ENCODE measurements around the gene MYD88. TPM values are rescaled to one million over a fixed set of nuclear protein-coding genes. Genes with fewer than 3 reads are reported as not detected.

Gene MYD88
- total and polyA plus RNA-seq, 9 of the 15 experiments (the other 6 are each of a cell fraction or from before 2014, with no cell fraction given), result 3.2 to 47.3 (median 27.6) TPM

DNA sequence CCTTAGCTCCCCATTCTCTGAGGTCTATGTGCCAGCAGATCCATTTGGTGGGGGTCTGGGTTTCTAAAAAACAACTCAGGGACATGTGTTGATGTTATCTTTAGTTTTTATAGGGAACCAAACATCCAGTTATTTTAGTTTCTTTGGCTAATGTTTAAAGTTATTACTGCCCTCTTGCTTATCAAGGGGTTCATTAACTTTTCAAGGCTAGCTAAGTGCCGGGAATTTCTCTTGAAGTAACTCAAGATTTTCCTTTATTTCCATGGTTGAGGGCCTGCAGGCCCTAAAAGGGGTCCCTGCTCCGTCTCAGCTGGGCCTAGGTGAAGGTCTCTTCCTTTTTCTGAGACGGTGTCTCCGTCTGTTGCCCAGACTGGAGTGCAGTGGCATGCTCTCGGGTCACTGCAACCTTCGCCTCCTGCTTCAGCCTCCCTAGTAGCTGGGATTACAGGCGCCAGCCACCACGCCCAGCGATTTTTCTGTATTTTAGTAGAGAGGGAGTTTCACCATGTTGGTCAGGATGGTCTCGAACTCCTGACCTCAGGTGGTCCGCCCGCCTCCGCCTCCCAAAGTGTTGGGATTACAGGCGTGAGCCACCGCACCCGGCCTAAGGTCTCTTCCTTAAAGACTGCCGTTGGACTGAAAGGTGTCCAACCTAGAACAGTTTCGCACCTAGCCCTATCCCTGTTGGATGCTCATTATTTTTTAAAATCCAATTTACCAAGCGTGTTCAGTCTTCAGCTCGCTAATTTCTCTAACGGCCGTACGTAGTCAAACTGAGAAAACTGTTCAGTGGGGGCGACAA lies 25.6 kb downstream of the MYD88 start (continued):
- TF ChIP-seq NEUROD1 (IDR thresholded peaks at IDR 0.05; ENCODE audit: borderline replicate concordance, low read depth, low read length, partially characterized antibody) (peak; percentile 19), CHD4 (IDR thresholded peaks at IDR 0.05; ENCODE audit: insufficient read depth, insufficient replicate concordance, low read depth, low read length, poor library complexity, severe bottlenecking) (no peak), FOXK1 (CRISPR knock-in tag; IDR thresholded peaks at IDR 0.05; ENCODE audit: borderline replicate concordance) (0 out of 2 replicates have a peak, but pooled peaks have one; percentile 75), PURB (CRISPR knock-in tag; IDR thresholded peaks at IDR 0.05; ENCODE audit: low read depth) (no peak), NCOR1 (IDR thresholded peaks at IDR 0.05) (no peak), MIER1 (IDR thresholded peaks at IDR 0.05; ENCODE audit: low read depth) (no peak), ATF6 (CRISPR knock-in tag; IDR thresholded peaks at IDR 0.05) (0 out of 2 replicates have a peak, but pooled peaks have one; percentile 9), SREBF2 (CRISPR knock-in tag; IDR thresholded peaks at IDR 0.05) (no peak), JUND (IDR thresholded peaks at IDR 0.05; ENCODE audit: borderline replicate concordance, low read depth, low read length) (no peak), JUND (tag; IDR thresholded peaks at IDR 0.05; ENCODE audit: borderline replicate concordance, low read depth, low read length) (peak; percentile 36; the same call in 1 of the 3 replicates), RNF2 (IDR thresholded peaks at IDR 0.05) (no peak), RFX7 (CRISPR knock-in tag; IDR thresholded peaks at IDR 0.05) (no peak), ZNF143 (CRISPR knock-in tag; IDR thresholded peaks at IDR 0.05) (no peak), PHF20 (IDR thresholded peaks at IDR 0.05; ENCODE audit: partially characterized antibody) (peak; percentile 8), DPF2 (IDR thresholded peaks at IDR 0.05) (0 out of 2 replicates have a peak, but pooled peaks have one; percentile 12), SMAD2 (IDR thresholded peaks at IDR 0.05; ENCODE audit: low read depth, low read length) (no peak), FOXJ2 (tag; IDR thresholded peaks at IDR 0.05) (no peak), GATA2 (CRISPR knock-in tag; IDR thresholded peaks at IDR 0.05) (0 out of 2 replicates have a peak, but pooled peaks have one; percentile 13)
- TF ChIP-seq, protein P1, sequence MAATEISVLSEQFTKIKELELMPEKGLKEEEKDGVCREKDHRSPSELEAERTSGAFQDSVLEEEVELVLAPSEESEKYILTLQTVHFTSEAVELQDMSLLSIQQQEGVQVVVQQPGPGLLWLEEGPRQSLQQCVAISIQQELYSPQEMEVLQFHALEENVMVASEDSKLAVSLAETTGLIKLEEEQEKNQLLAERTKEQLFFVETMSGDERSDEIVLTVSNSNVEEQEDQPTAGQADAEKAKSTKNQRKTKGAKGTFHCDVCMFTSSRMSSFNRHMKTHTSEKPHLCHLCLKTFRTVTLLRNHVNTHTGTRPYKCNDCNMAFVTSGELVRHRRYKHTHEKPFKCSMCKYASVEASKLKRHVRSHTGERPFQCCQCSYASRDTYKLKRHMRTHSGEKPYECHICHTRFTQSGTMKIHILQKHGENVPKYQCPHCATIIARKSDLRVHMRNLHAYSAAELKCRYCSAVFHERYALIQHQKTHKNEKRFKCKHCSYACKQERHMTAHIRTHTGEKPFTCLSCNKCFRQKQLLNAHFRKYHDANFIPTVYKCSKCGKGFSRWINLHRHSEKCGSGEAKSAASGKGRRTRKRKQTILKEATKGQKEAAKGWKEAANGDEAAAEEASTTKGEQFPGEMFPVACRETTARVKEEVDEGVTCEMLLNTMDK (IDR thresholded peaks at IDR 0.05; ENCODE audit: borderline replicate concordance, insufficient read depth, low read depth, low read length, poor library complexity, severe bottlenecking), result no peak
- TF ChIP-seq, protein P2, sequence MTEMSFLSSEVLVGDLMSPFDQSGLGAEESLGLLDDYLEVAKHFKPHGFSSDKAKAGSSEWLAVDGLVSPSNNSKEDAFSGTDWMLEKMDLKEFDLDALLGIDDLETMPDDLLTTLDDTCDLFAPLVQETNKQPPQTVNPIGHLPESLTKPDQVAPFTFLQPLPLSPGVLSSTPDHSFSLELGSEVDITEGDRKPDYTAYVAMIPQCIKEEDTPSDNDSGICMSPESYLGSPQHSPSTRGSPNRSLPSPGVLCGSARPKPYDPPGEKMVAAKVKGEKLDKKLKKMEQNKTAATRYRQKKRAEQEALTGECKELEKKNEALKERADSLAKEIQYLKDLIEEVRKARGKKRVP (CRISPR knock-in tag; IDR thresholded peaks at IDR 0.05), result no peak
- TF ChIP-seq, protein P3, sequence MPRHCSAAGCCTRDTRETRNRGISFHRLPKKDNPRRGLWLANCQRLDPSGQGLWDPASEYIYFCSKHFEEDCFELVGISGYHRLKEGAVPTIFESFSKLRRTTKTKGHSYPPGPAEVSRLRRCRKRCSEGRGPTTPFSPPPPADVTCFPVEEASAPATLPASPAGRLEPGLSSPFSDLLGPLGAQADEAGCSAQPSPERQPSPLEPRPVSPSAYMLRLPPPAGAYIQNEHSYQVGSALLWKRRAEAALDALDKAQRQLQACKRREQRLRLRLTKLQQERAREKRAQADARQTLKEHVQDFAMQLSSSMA (CRISPR knock-in tag; IDR thresholded peaks at IDR 0.05), result no peak
